GM18858 (cell line): ENCODE data around the gene CRKL.

Experiments used
- ATAC-seq: cut with Tn5 transposase; IDR thresholded peaks from one replicate; pipeline ENCODE4 v1.9.1; 2021; ENCODE audit not compliant: unreplicated experiment

Gene CRKL

GRCh38 chr22:20980523-20980922 is 63.3 kb downstream of the CRKL start:
- no peak for ATAC-seq

- ATAC-seq: no peak
Observed at GRCh38 chr22:20980938-20981722, 63.9 kb downstream of the CRKL start.

- ATAC-seq: peak; percentile 59
Observed at GRCh38 chr22:20981787-20982562, 64.8 kb downstream of the CRKL start, which contains the start of gene LZTR1. LZTR1 (plus strand) TSS chr22:20982297; CDS start chr22:20982372, 75 bp downstream.

- ATAC-seq: no peak
Observed at GRCh38 chr22:20982563-20982882, 65.3 kb downstream of the CRKL start.

GRCh38 chr22:20983081-20983771 is 66.0 kb downstream of the CRKL start:
- no peak for ATAC-seq

GRCh38 chr22:20985720-20986119 is 68.5 kb downstream of the CRKL start:
- no peak for ATAC-seq

- ATAC-seq: no peak
Observed at GRCh38 chr22:20986365-20986764, 69.2 kb downstream of the CRKL start.

- ATAC-seq: no peak
Observed at GRCh38 chr22:20987375-20987774, 70.2 kb downstream of the CRKL start.

GRCh38 chr22:20988573-20989322 is 71.5 kb downstream of the CRKL start:
- ATAC-seq: no peak

- ATAC-seq: no peak
Observed at GRCh38 chr22:20989323-20990138, 72.3 kb downstream of the CRKL start.

GRCh38 chr22:20990184-20991180 is 73.3 kb downstream of the CRKL start:
- ATAC-seq: no peak

- ATAC-seq: no peak
Observed at GRCh38 chr22:20991252-20992055, 74.2 kb downstream of the CRKL start.

GRCh38 chr22:20992056-20992442 is 74.8 kb downstream of the CRKL start:
- ATAC-seq: no peak

GRCh38 chr22:20992456-20993303 is 75.5 kb downstream of the CRKL start:
- ATAC-seq: no peak

- no peak for ATAC-seq
Observed at GRCh38 chr22:20993304-20994127, 76.3 kb downstream of the CRKL start.

GRCh38 chr22:20994128-20994901 is 77.1 kb downstream of the CRKL start:
- no peak for ATAC-seq
